Stimulated activated effector memory CD8-positive, alpha-beta T cell treated with anti-CD3 and anti-CD28 coated beads, Interleukin-12 subunit alpha, Interleukin-12 subunit beta, amount 100 ng/mL, for 72 hours (primary cell): ENCODE data around the gene VWC2.

Source experiments
- ATAC-seq: fragments of 150-1000 bp; cut with Tn5 transposase; 2 replicates; pipeline ENCODE4 v1.10.0; 2021
- DNase-seq, 2 donors: peaks; one replicate each; pipeline ENCODE4 v3.0.0; 2021 to 2022; ENCODE audit warnings: low spot score in 2 of 2
- H3K27ac Mint-ChIP-seq: one replicate; pipeline ENCODE4 v1.8.0; 2022; ENCODE audit warnings: mild to moderate bottlenecking, mixed read lengths
- H3K36me3 Mint-ChIP-seq: one replicate; pipeline ENCODE4 v1.8.0; 2022; ENCODE audit warnings: mild to moderate bottlenecking, mixed read lengths
- H3K4me1 Mint-ChIP-seq: one replicate; pipeline ENCODE4 v1.8.0; 2022; ENCODE audit warnings: mixed read lengths
- H3K4me3 Mint-ChIP-seq: one replicate; pipeline ENCODE4 v1.8.0; 2022; ENCODE audit warnings: mild to moderate bottlenecking, mixed read lengths
- H3K9me3 Mint-ChIP-seq: one replicate; pipeline ENCODE4 v1.8.0; 2022; ENCODE audit warnings: mixed read lengths

VWC2 gene

GRCh38 chr7:49855281-49855980 is 82.0 kb downstream of the VWC2 start:
- ATAC-seq, result no peak
- no peaks in the 10 kb centered on the region for H3K36me3 Mint-ChIP-seq

GRCh38 chr7:49860293-49860692 is 86.9 kb downstream of the VWC2 start:
- Mint-ChIP-seq H3K27ac (no peak overlapping the region), H3K4me3 (no peak overlapping the region), H3K4me1 (no peaks in the 10 kb centered on the region), H3K9me3 (peaks cover 2% of the 10 kb centered on the region), H3K36me3 (no peaks in the 10 kb centered on the region)
- no peak for ATAC-seq
- DNase-seq, result no peak

More at GRCh38 chr7:49855281-49855980, 82.0 kb downstream of the VWC2 start:
- no peak for DNase-seq
- Mint-ChIP-seq H3K4me1 (no peaks in the 10 kb centered on the region), H3K4me3 (no peak overlapping the region), H3K9me3 (peaks cover 2% of the 10 kb centered on the region), H3K27ac (no peak overlapping the region)

GRCh38 chr7:49866076-49866735 is 92.8 kb downstream of the VWC2 start:
- no peak overlapping the region for H3K4me3 Mint-ChIP-seq
- no peak for ATAC-seq
- H3K4me1 Mint-ChIP-seq, result no peaks in the 10 kb centered on the region
- no peak for DNase-seq
- no peaks in the 10 kb centered on the region for H3K36me3 Mint-ChIP-seq
- H3K27ac Mint-ChIP-seq, result no peak overlapping the region
- H3K9me3 Mint-ChIP-seq, result no peaks in the 10 kb centered on the region

DNA sequence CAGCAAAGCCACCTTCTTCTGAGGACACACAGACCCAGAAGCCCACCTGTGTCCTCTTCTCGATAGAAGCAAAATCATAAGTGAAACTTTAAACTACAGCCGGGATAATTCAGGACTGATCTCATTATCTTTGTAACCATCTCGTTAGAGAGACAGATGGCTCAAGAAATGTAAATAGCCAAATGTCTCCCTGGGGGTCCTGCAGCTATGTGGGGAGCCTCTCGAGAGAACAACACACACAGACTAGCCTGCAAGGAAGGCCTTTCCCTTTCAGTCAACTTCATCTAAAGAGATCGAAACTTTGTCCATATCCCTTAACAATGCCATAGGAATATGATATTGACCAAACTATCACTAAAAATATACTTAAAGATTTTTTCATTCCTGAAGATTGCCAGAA is 93.5 kb downstream of the VWC2 start:
- no peaks in the 10 kb centered on the region for H3K36me3 Mint-ChIP-seq
- no peak overlapping the region for H3K27ac Mint-ChIP-seq
- no peak overlapping the region for H3K4me3 Mint-ChIP-seq
- no peaks in the 10 kb centered on the region for H3K9me3 Mint-ChIP-seq
- no peaks in the 10 kb centered on the region for H3K4me1 Mint-ChIP-seq
- ATAC-seq, result no peak
- no peak for DNase-seq

- H3K4me1 Mint-ChIP-seq, result no peaks in the 10 kb centered on the region
- H3K9me3 Mint-ChIP-seq, result peaks cover 4% of the 10 kb centered on the region
- H3K27ac Mint-ChIP-seq, result no peak overlapping the region
- ATAC-seq (no peak), DNase-seq (no peak)
- H3K36me3 Mint-ChIP-seq, result no peaks in the 10 kb centered on the region
- no peak overlapping the region for H3K4me3 Mint-ChIP-seq
Measured at GRCh38 chr7:49873420-49873819, 100.0 kb downstream of the VWC2 start.

DNA sequence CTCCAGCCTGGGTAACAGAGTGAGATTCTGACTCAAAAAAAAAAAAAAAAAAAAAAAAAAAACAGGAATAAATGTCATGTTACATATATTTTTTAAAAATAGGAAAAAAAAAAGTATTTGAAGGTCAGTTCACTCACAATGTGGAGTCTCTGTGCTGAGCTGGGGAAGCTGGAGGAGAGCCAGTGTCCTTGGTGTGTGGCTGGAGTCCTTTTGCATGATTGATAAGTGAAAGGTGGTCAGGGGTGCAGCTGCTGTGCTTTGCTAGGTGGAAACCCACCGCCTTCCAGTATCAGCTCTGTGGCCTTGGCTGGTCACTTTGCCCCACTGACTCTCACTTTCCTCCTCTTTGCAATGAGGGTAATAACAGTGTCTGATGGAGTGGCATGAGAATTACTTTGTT is 101.9 kb downstream of the VWC2 start:
- Mint-ChIP-seq H3K4me3 (no peak overlapping the region), H3K27ac (no peak overlapping the region)

DNA sequence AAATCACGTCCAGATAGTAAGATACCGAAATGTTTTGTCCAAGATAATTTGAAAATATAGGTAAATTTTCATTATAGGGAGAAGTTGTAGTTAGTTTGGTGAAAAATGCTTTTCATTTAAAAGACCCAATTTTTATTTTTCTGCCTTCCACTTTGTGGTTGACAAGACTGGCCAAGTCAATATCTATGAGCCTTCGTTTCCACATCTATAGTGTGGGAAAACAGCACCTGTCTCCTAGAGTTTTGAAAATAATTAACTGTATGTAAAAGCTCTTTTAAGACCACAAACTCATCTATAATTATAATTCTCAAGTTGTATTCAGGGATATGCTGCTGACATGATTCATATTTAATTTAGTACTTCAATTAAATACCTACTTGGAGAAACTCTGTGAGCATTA is 102.8 kb downstream of the VWC2 start:
- Mint-ChIP-seq H3K9me3 (peaks cover 4% of the 10 kb centered on the region), H3K27ac (no peak overlapping the region), H3K4me1 (no peaks in the 10 kb centered on the region), H3K36me3 (no peaks in the 10 kb centered on the region), H3K4me3 (no peak overlapping the region)
- DNase-seq (no peak), ATAC-seq (no peak)

More for the DNA sequence above, 101.9 kb downstream of the VWC2 start:
- peaks cover 4% of the 10 kb centered on the region for H3K9me3 Mint-ChIP-seq
- DNase-seq (no peak), ATAC-seq (no peak)
- H3K4me1 Mint-ChIP-seq, result no peaks in the 10 kb centered on the region
- H3K36me3 Mint-ChIP-seq, result no peaks in the 10 kb centered on the region

DNA sequence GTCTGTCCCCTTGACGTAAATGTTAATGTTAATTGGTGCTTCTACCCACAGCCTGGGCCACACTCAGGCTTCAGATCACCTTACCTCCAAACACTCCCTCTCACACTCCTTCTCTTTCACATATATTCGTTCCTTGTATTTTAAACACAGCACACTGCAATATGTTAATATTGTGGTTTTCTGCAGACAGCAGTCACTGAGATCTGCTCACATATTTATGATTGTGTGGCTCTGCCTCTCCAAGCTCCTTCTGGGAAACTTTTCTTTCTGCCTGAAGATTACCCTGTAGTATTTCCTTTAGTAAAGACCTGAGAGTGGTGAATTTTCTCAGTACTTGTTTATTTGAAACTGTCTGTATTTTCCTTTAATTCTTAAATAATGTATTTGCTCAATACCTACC is 104.7 kb downstream of the VWC2 start:
- no peaks in the 10 kb centered on the region for H3K36me3 Mint-ChIP-seq
- no peaks in the 10 kb centered on the region for H3K9me3 Mint-ChIP-seq
- no peaks in the 10 kb centered on the region for H3K4me1 Mint-ChIP-seq
- H3K27ac Mint-ChIP-seq, result no peak overlapping the region
- no peak for DNase-seq
- no peak overlapping the region for H3K4me3 Mint-ChIP-seq
- ATAC-seq, result no peak

DNA sequence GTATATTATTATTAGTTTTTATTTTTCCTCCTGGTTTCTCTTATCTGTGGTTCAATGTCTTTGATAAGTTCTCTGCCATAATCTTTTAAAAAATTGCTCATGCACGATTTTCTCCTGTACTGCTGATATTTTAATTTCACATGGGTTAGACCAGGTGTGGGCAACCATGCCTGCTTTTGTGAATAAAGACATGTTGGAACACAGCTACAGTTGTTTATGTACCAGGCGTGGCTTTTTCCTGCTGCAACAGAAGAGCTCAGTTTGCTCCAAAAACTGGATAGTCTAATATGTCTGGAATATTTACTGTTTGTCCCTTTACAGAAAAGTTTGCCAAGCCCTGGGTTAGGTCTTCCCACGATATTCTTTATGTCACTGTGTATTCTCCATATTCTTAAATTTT is 105.2 kb downstream of the VWC2 start:
- no peak for ATAC-seq
- Mint-ChIP-seq H3K9me3 (peaks cover 4% of the 10 kb centered on the region), H3K4me3 (no peak overlapping the region)

DNA sequence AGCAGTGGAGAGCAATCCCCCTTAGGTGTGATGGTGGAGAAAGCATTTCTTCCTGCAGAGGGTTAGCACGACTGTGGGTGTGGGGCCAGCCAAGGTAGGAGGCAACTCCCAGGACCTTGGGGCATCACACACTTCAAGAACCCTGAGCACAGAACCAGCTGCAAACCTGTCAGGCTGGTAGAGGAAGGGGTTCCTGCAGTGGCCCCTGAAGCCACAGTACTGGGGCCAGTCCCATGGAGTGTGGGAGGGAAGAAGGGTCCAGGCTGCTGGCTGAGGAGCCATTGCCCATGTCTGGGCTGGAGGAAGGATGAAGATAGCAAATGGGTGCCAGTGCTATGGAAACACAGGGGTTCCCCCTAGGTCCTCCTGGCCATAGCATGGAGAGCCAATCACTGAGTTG is 110.5 kb downstream of the VWC2 start:
- DNase-seq (no peak), ATAC-seq (peak; percentile 31)
- Mint-ChIP-seq H3K36me3 (no peaks in the 10 kb centered on the region), H3K4me3 (no peak overlapping the region), H3K27ac (no peak overlapping the region), H3K4me1 (no peaks in the 10 kb centered on the region), H3K9me3 (peaks cover 4% of the 10 kb centered on the region)

More for the DNA sequence above, 105.2 kb downstream of the VWC2 start:
- H3K36me3 Mint-ChIP-seq, result no peaks in the 10 kb centered on the region
- no peak overlapping the region for H3K27ac Mint-ChIP-seq
- no peaks in the 10 kb centered on the region for H3K4me1 Mint-ChIP-seq
- no peak for DNase-seq

DNA sequence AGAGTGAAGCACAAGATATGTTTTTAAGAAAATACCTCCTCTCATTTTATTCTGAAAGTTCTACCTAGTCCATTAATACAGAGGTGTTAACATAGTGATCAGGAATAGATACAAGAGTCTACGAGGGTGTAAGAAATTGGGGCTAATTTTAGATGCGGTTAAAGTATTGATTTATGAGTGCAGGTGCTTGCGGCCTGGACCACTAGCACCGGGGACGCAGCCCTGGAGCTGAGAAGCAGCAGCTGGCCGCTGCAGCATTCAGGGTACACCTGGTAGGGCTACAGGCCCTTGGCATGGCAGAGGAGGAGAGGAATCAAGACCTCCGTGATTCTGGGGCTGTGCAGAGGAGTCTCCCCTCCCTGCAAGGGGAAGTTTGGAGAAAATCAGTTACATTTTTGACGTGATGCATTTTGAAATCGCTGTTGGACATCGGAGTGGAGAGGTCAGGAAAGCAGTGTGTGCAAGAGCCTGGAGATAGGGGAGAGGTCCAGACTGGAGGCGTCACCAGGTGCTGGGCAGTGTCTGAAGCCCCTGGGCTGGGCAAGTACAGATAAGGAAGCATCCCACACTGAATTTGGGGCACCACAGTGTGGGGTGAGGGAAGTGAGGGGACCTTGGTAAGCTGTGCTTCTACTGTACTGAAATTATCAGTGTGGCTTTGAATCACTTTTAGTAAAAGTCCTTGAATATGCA is 112.3 kb downstream of the VWC2 start:
- H3K9me3 Mint-ChIP-seq, result peaks cover 7% of the 10 kb centered on the region
- H3K27ac Mint-ChIP-seq, result no peak overlapping the region
- ATAC-seq (peak; percentile 37), DNase-seq (no peak)
- H3K36me3 Mint-ChIP-seq, result no peaks in the 10 kb centered on the region
- no peak overlapping the region for H3K4me3 Mint-ChIP-seq
- no peaks in the 10 kb centered on the region for H3K4me1 Mint-ChIP-seq

- Mint-ChIP-seq H3K9me3 (peaks cover 3% of the 10 kb centered on the region), H3K36me3 (no peaks in the 10 kb centered on the region), H3K4me1 (no peaks in the 10 kb centered on the region), H3K4me3 (no peak overlapping the region), H3K27ac (no peak overlapping the region)
- no peak for ATAC-seq
- DNase-seq, result no peak
Measured at GRCh38 chr7:49892481-49892880, 119.0 kb downstream of the VWC2 start.

GRCh38 chr7:49893131-49893530 is 119.7 kb downstream of the VWC2 start:
- Mint-ChIP-seq H3K4me3 (no peak overlapping the region), H3K4me1 (no peaks in the 10 kb centered on the region), H3K9me3 (peaks cover 3% of the 10 kb centered on the region), H3K27ac (no peak overlapping the region), H3K36me3 (no peaks in the 10 kb centered on the region)
- DNase-seq, result no peak
- no peak for ATAC-seq

DNA sequence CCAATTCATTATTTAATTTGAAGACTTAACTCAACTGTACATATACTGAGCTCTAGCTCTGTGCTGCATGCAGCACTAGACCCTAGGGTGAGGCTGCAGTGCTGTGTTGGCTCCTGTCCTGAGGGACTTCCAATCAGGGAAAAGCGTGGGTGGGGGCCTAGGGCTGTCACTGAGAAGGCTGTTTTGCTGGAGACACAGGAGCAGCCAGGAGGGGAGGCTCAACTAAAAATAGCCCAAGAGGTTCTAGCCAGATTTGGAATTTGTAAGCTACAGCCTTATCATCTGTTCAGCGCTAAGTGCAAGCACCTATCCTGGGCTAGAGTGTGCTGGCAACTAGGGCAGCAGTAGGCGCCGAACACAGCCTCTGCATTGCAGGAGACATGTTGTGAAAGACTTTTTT is 121.1 kb downstream of the VWC2 start:
- Mint-ChIP-seq H3K9me3 (no peaks in the 10 kb centered on the region), H3K4me1 (no peaks in the 10 kb centered on the region), H3K27ac (no peak overlapping the region), H3K4me3 (no peak overlapping the region), H3K36me3 (no peaks in the 10 kb centered on the region)
- DNase-seq (no peak), ATAC-seq (no peak)

DNA sequence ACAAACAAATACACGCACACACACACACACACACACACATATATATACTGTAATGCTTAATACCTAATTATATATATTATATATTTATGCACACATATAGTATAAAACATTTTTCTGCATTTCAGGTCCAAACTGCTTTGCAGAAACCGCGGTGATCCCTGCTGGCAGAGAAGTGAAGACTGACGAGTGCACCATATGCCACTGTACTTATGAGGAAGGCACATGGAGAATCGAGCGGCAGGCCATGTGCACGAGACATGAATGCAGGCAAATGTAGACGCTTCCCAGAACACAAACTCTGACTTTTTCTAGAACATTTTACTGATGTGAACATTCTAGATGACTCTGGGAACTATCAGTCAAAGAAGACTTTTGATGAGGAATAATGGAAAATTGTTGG is 138.5 kb downstream of the VWC2 start:
- Mint-ChIP-seq H3K4me1 (no peaks in the 10 kb centered on the region), H3K4me3 (no peak overlapping the region), H3K9me3 (no peaks in the 10 kb centered on the region), H3K36me3 (no peaks in the 10 kb centered on the region), H3K27ac (no peak overlapping the region)
- ATAC-seq (no peak), DNase-seq (no peak)

- ATAC-seq (peak; percentile 39), DNase-seq (no peak)
- Mint-ChIP-seq H3K4me3 (no peak overlapping the region), H3K36me3 (no peaks in the 10 kb centered on the region), H3K9me3 (peaks cover 6% of the 10 kb centered on the region), H3K27ac (no peak overlapping the region), H3K4me1 (no peaks in the 10 kb centered on the region)
Measured at GRCh38 chr7:49926720-49927119, 153.3 kb downstream of the VWC2 start.
